ENCODE results near the gene PDZK1. TPM values are rescaled to one million over a fixed set of nuclear protein-coding genes. Genes with fewer than 3 reads are reported as not detected.

Gene PDZK1
- polyA plus RNA-seq, 1 donor from 2014 or later = 0.88 TPM

DNA sequence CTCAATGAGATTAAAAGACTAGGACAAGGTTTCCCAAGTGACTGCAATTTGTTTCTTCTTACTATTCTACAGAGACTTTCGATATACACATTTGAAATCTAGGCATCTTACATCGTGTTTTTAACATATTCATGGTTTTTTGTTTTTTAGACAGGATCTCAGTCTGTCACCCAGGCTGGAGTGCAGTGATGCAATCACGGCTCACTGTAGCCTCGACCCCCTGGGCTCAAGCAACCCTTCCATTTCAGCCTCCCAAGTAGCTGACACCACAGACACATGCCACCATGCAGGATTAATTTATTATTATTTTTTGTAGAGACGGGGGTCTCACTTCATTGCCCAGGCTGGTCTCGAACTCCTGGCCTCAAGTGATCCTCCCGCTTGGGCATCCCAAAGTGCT, 1.5 kb downstream of the PDZK1 start:
- Histone ChIP-seq H3F3A (ENCODE audit: insufficient read depth, low read length, poor library complexity, severe bottlenecking) (no peaks in the 10 kb centered on the region), H3K36me3 (ENCODE audit: insufficient read depth, low read length) (no peaks in the 10 kb centered on the region), H3K79me2 (replicated peaks; ENCODE audit: insufficient read depth, low read length) (no peaks in the 10 kb centered on the region), H3K4me2 (ENCODE audit: low read length) (no peak overlapping the region), H3K9me2 (ENCODE audit: insufficient read depth, low read length) (no peaks in the 10 kb centered on the region), H2AFZ (ENCODE audit: low read depth, low read length) (no peak overlapping the region), H4K20me1 (ENCODE audit: insufficient read depth) (no peaks in the 10 kb centered on the region), H3K4me3 (ENCODE audit: low read length) (no peak overlapping the region), H3K9ac (ENCODE audit: low read length) (no peak overlapping the region), H3K27ac (ENCODE audit: low read length) (no peak overlapping the region), H3K9me3 (ENCODE audit: low read length) (no peaks in the 10 kb centered on the region), H3K27me3 (ENCODE audit: insufficient read depth, low read depth, low read length) (no peaks in the 10 kb centered on the region)
- TF ChIP-seq, protein P1, sequence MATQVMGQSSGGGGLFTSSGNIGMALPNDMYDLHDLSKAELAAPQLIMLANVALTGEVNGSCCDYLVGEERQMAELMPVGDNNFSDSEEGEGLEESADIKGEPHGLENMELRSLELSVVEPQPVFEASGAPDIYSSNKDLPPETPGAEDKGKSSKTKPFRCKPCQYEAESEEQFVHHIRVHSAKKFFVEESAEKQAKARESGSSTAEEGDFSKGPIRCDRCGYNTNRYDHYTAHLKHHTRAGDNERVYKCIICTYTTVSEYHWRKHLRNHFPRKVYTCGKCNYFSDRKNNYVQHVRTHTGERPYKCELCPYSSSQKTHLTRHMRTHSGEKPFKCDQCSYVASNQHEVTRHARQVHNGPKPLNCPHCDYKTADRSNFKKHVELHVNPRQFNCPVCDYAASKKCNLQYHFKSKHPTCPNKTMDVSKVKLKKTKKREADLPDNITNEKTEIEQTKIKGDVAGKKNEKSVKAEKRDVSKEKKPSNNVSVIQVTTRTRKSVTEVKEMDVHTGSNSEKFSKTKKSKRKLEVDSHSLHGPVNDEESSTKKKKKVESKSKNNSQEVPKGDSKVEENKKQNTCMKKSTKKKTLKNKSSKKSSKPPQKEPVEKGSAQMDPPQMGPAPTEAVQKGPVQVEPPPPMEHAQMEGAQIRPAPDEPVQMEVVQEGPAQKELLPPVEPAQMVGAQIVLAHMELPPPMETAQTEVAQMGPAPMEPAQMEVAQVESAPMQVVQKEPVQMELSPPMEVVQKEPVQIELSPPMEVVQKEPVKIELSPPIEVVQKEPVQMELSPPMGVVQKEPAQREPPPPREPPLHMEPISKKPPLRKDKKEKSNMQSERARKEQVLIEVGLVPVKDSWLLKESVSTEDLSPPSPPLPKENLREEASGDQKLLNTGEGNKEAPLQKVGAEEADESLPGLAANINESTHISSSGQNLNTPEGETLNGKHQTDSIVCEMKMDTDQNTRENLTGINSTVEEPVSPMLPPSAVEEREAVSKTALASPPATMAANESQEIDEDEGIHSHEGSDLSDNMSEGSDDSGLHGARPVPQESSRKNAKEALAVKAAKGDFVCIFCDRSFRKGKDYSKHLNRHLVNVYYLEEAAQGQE (IDR thresholded peaks at IDR 0.05; ENCODE audit: borderline replicate concordance) = no peak
- no peak for TF ChIP-seq TAF1 (IDR thresholded peaks at IDR 0.05; ENCODE audit: low read depth)
- TF ChIP-seq EZH2 (IDR thresholded peaks at IDR 0.05; ENCODE audit: borderline replicate concordance, insufficient read depth, low read length, poor library complexity, severe bottlenecking) = no peak
- no peak for TF ChIP-seq MXI1 (conservative IDR thresholded peaks at IDR 0.05; ENCODE audit: poor library complexity, severe bottlenecking)
- TF ChIP-seq POLR2AphosphoS5 (IDR thresholded peaks at IDR 0.05) = no peak
- TF ChIP-seq EP300 (conservative IDR thresholded peaks at IDR 0.05; ENCODE audit: poor library complexity, severe bottlenecking) = no peak
- TF ChIP-seq, protein P2, sequence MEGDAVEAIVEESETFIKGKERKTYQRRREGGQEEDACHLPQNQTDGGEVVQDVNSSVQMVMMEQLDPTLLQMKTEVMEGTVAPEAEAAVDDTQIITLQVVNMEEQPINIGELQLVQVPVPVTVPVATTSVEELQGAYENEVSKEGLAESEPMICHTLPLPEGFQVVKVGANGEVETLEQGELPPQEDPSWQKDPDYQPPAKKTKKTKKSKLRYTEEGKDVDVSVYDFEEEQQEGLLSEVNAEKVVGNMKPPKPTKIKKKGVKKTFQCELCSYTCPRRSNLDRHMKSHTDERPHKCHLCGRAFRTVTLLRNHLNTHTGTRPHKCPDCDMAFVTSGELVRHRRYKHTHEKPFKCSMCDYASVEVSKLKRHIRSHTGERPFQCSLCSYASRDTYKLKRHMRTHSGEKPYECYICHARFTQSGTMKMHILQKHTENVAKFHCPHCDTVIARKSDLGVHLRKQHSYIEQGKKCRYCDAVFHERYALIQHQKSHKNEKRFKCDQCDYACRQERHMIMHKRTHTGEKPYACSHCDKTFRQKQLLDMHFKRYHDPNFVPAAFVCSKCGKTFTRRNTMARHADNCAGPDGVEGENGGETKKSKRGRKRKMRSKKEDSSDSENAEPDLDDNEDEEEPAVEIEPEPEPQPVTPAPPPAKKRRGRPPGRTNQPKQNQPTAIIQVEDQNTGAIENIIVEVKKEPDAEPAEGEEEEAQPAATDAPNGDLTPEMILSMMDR (IDR thresholded peaks at IDR 0.05; ENCODE audit: poor library complexity, severe bottlenecking) = no peak
- no peak for TF ChIP-seq SMC3 (conservative IDR thresholded peaks at IDR 0.05; ENCODE audit: poor library complexity)
- no peak for TF ChIP-seq RAD21 (conservative IDR thresholded peaks at IDR 0.05)

DNA sequence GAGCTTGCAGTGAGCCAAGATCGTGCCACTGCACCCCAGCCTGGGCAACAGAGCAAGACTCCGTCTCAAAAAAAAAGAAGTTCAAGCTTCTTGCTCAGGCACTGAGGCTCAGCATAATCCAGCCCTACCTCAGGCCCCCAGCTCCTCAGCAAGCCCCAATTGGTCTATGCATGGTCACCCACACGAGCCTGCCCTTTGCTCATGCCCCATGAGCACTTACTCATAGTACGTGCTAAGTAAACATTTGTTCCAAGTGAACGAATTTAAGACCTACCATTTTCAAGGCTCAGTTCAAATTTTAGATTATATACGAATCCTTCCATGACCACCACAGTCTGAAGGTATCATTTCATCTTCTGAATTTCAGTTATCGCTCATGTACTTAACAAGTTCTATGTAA, 4.3 kb downstream of the PDZK1 start:
- no peaks in the 10 kb centered on the region for H3K9me3 ChIP-seq (ENCODE audit: low read length)
- H3K4me3 ChIP-seq (ENCODE audit: low read length) = no peak overlapping the region
- no peaks in the 10 kb centered on the region for H3K79me2 ChIP-seq (replicated peaks; ENCODE audit: insufficient read depth, low read length)
- no peak overlapping the region for H3K4me2 ChIP-seq (ENCODE audit: low read length)
- H3K9me2 ChIP-seq (ENCODE audit: insufficient read depth, low read length) = no peaks in the 10 kb centered on the region
- no peaks in the 10 kb centered on the region for H3K27me3 ChIP-seq (ENCODE audit: insufficient read depth, low read depth, low read length)
- H4K20me1 ChIP-seq (ENCODE audit: insufficient read depth) = no peaks in the 10 kb centered on the region
- no peak overlapping the region for H3K27ac ChIP-seq (ENCODE audit: low read length)
- TF ChIP-seq EZH2 (IDR thresholded peaks at IDR 0.05; ENCODE audit: borderline replicate concordance, insufficient read depth, low read length, poor library complexity, severe bottlenecking) (no peak), SMC3 (conservative IDR thresholded peaks at IDR 0.05; ENCODE audit: poor library complexity) (no peak), TAF1 (IDR thresholded peaks at IDR 0.05; ENCODE audit: low read depth) (no peak), RAD21 (conservative IDR thresholded peaks at IDR 0.05) (no peak), POLR2AphosphoS5 (IDR thresholded peaks at IDR 0.05) (no peak), EP300 (conservative IDR thresholded peaks at IDR 0.05; ENCODE audit: poor library complexity, severe bottlenecking) (no peak), MXI1 (conservative IDR thresholded peaks at IDR 0.05; ENCODE audit: poor library complexity, severe bottlenecking) (no peak)
- TF ChIP-seq, protein P2 (IDR thresholded peaks at IDR 0.05; ENCODE audit: poor library complexity, severe bottlenecking) = no peak
- TF ChIP-seq, protein P1 (IDR thresholded peaks at IDR 0.05; ENCODE audit: borderline replicate concordance) = no peak
- H3K9ac ChIP-seq (ENCODE audit: low read length) = no peak overlapping the region
- H2AFZ ChIP-seq (ENCODE audit: low read depth, low read length) = no peak overlapping the region
- no peaks in the 10 kb centered on the region for H3K36me3 ChIP-seq (ENCODE audit: insufficient read depth, low read length)
- no peaks in the 10 kb centered on the region for H3F3A ChIP-seq (ENCODE audit: insufficient read depth, low read length, poor library complexity, severe bottlenecking)
